NOMO-1 (cell line): Measurements from ENCODE around the gene ACVR2B.
A peak's percentile ranks its signal among the peaks of the same experiment; 100 is the strongest.

Experiments used
- DNase-seq, 2 experiments: peaks; one replicate each; lab custom pipeline; 2025; ENCODE audit not compliant: unreplicated experiment in 2 of 2; lab: John Stamatoyannopoulos, UW

The ACVR2B gene

DNA sequence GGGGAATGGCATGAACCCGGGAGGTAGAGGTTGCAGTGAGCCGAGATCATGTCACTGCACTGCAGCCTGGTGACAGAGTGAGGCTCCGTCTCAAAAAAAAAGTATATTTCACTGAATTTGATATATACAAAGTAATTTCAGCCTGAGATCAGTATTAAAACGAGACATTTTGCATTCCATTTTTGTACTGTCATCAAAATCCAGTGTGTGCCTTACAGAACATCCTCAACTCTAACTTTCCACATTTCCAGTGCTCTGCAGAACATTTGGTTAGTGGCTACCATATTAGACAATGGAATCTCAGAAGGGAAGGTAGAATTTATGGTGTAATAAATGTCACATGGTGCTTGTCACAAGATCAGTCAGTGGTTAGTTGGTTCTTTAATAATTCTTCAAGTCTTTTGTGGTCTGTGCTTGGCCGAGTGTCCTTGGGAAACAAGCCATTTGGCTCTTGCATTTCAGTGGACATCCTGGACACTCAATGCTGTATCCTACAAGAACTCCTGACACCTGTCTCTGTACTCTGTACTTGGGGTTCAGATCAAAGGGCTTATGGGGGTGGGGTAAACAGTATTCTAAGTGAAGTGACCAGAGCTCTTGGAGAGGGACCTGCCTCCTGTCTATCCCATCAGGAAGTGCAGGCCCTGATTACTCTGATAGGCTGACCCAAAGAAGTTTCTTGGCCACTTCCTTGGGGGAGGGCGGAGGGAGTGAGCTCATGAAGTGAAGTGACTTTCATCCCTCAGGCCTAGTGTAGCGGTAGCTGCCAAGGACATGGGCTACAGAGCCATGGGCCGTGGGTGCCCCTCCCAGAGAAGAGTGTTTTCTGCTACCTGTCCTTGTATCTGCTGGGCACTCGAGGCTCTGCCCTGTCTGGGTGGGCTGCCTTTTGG lies 3.7 kb downstream of the ACVR2B start:
- no peak for DNase-seq

DNA sequence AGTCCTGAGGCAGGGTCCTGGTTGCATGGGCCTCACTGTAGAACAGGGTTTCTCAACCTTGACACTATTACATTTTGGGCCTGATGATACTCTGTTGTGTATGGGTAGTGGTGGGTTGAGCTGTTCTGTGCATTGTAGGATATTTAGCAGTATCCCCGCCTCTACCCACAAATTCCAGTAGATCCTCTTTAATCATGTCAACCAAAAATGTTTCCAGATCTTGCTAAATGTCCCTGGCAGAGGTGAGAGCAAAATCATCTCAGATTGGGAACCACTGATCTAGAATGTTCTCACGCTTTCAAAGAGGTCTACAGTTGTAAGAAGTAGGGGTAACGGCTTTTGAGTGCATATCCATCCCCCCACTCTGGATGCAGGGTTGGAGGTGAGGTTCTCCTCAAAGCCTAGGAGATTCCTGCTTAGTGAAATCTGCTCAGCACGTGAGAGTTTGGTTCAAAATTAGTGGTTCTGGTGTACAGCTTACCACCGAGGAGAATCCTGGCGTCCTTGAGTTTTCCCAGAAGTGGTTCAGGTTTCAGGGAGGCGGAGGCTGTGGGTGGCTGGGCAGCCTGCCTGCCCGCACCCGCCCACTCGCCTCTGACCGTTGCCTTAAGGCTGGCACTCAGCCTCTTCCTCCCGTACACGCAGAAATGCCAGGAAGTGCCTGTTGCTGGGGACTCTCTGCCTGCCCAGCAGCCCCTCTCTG lies 5.3 kb downstream of the ACVR2B start:
- no peak for DNase-seq

GRCh38 chr3:38459499-38460048 lies 5.9 kb downstream of the ACVR2B start:
- no peak for DNase-seq

DNA sequence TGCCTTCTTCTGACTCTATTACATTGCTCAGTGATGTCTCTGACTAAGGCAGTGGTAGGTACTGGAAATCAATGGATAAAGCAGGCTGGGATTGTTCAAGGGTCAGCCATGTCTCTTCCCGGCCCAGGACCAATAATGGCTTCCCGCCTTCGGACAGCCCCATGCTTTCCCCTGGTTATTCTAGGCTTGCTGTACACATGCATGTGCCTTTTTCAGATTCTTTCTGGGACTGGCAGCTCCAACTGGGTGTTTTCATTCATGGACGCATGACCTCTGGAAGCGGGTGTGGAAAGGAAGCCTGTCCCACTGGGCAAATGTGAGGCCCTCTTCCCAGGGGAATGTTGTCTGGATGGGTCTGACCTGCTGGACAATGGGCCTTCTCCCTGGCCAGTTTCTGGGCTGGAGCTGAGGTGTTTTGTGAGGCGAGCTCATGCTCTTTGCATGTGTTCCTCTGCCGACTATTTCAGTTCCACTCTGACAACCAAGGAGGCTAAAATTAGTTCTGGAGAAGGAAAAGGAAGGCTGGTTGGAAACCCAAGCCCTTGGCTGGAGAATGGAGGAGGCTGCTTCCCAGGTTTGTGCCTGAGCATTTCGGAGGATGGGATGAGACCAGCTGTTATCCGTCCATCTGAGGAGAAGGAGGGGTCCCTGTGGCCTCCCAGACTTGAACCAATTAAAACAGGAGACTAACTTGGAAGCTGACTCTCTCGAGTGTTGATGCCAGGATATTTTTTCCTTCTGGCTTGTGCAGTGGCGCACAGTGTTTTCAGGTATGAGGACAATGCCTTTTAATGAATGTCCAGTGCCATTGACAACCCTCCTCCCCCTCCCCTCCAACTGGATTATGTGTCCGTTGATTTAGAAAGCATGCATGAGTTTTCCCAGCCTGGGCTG lies 6.9 kb downstream of the ACVR2B start:
- DNase-seq = no peak

GRCh38 chr3:38465588-38466154 lies 12.0 kb downstream of the ACVR2B start:
- DNase-seq = no peak

DNA sequence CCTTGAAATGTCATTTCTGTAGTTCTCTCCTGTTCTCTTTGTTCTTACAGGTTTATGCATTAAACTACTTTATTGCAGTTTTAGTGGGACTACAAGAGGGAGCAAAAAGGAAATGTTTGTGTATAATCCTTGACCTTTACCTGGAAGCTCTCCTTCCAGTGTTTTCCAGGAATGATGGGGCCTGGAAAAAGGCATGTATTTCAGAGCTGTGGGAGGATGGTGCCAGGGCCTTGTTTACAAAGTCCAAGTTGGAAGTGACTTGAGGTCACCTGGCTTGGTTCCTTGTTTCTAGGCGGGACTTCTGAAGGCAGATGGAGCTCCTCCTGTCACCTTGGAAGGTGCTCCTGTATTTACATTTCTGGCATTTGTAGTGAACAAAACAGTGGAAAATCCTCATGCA lies 15.1 kb downstream of the ACVR2B start:
- DNase-seq = no peak

GRCh38 chr3:38469852-38470251 lies 16.2 kb downstream of the ACVR2B start:
- no peak for DNase-seq

GRCh38 chr3:38471260-38471857 lies 17.7 kb downstream of the ACVR2B start:
- DNase-seq = no peak

GRCh38 chr3:38472342-38472741 lies 18.7 kb downstream of the ACVR2B start:
- no peak for DNase-seq

DNA sequence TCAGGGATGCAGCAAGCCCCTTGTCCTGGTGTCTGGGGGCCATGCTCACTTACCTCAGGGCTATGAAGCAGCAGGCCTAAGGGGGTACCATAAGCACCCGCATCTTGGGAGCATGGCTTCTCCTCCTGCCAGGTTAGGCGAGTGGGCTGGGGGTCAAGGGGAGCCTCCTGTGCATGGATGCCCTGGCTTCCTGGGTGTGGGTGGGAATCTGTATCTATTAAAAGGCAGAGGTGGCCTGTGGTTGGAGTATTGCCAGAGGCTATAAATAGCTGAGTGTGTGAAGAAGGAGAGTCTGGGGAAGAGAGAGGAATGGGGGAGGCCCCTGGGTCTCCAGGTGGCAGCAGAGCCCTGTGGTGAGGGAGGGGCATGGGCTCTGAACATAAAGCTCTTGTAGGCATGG lies 19.5 kb downstream of the ACVR2B start:
- DNase-seq = no peak

GRCh38 chr3:38474928-38475605 lies 21.4 kb downstream of the ACVR2B start:
- DNase-seq = no peak

DNA sequence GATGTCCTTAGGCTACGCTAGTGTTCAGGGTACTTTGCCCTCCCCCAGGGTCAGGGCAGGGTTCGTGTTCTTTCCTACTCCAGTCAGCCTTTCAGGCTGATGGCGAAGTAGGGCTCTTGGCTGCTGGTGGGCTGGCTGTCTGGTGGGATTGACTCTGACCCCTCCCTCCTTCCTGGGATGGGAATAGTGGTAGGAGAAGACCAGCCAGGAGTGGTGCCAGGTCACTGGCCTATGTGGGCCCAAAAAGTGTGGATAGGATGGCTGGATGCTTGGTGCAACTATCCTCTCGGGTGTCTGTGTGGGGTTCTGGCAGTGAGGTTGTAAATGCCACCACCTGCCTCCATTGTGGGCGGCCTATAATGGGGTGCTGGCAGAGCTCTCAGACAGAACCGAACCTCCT lies 22.0 kb downstream of the ACVR2B start:
- no peak for DNase-seq

GRCh38 chr3:38476157-38476756 lies 22.6 kb downstream of the ACVR2B start:
- DNase-seq = no peak

- DNase-seq = no peak
These were observed 23.5 kb downstream of the ACVR2B start for GRCh38 chr3:38477057-38477820.

- DNase-seq = no peak
These were observed 24.3 kb downstream of the ACVR2B start for GRCh38 chr3:38477839-38478450.

- no peak for DNase-seq
These were observed 25.2 kb downstream of the ACVR2B start for GRCh38 chr3:38478901-38479300.

- DNase-seq = peak; percentile 35 to 39
These were observed 25.9 kb downstream of the ACVR2B start for GRCh38 chr3:38479431-38480092.

DNA sequence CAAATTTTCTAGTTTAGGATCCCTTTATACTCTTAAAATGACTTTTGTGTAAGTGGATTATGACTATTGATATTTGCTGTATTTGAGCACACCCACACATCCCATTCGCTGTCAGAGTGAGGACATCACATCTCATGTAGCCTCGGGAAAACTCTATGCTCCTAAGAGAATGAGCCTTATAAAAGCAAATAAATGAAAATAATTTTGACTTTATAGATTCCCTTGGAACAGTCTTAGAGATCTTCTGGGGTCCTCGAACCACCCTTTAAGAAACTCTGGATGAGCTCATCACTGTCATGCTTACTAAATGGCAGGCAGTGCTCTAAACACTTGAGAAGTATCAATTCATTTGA lies 26.4 kb downstream of the ACVR2B start:
- DNase-seq = no peak
